HG02884 (cell line): ENCODE results near the gene ZNF536.

Experiments
- ATAC-seq: cut with Tn5 transposase; IDR thresholded peaks from one replicate; pipeline ENCODE4 v1.9.1; 2021; ENCODE audit warnings: mild to moderate bottlenecking, moderate library complexity; ENCODE audit not compliant: unreplicated experiment

ZNF536 gene

GRCh38 chr19:30518965-30519606, 146.9 kb downstream of the ZNF536 start:
- ATAC-seq, result no peak

- ATAC-seq, result no peak
Observed at GRCh38 chr19:30519607-30520205, 147.5 kb downstream of the ZNF536 start.

GRCh38 chr19:30520735-30521479, 148.7 kb downstream of the ZNF536 start:
- ATAC-seq, result no peak

GRCh38 chr19:30521937-30522336, 149.8 kb downstream of the ZNF536 start:
- no peak for ATAC-seq

- no peak for ATAC-seq
Observed at GRCh38 chr19:30522341-30522740, 150.2 kb downstream of the ZNF536 start.

- ATAC-seq, result no peak
Observed at GRCh38 chr19:30523791-30524190, 151.6 kb downstream of the ZNF536 start.

- no peak for ATAC-seq
Observed at GRCh38 chr19:30525383-30525782, 153.2 kb downstream of the ZNF536 start.

GRCh38 chr19:30528919-30529318, 156.7 kb downstream of the ZNF536 start:
- ATAC-seq, result no peak

- no peak for ATAC-seq
Observed at GRCh38 chr19:30529876-30530275, 157.7 kb downstream of the ZNF536 start.

GRCh38 chr19:30530751-30531150, 158.6 kb downstream of the ZNF536 start:
- no peak for ATAC-seq

- no peak for ATAC-seq
Observed at GRCh38 chr19:30535011-30535410, 162.8 kb downstream of the ZNF536 start.

GRCh38 chr19:30536975-30537374, 164.8 kb downstream of the ZNF536 start:
- no peak for ATAC-seq

- no peak for ATAC-seq
Observed at GRCh38 chr19:30539315-30539714, 167.1 kb downstream of the ZNF536 start.

- ATAC-seq, result no peak
Observed at GRCh38 chr19:30539981-30540380, 167.8 kb downstream of the ZNF536 start.

- ATAC-seq, result no peak
Observed at GRCh38 chr19:30540761-30541160, 168.6 kb downstream of the ZNF536 start.

GRCh38 chr19:30541575-30541974, 169.4 kb downstream of the ZNF536 start:
- no peak for ATAC-seq

- no peak for ATAC-seq
Observed at GRCh38 chr19:30543243-30543945, 171.2 kb downstream of the ZNF536 start.

- no peak for ATAC-seq
Observed at GRCh38 chr19:30545752-30546151, 173.6 kb downstream of the ZNF536 start.

GRCh38 chr19:30546332-30546731, 174.1 kb downstream of the ZNF536 start:
- no peak for ATAC-seq

- no peak for ATAC-seq
Observed at GRCh38 chr19:30547246-30547645, 175.1 kb downstream of the ZNF536 start.

GRCh38 chr19:30549151-30549550, 177.0 kb downstream of the ZNF536 start:
- no peak for ATAC-seq

- no peak for ATAC-seq
Observed at GRCh38 chr19:30551271-30551670, 179.1 kb downstream of the ZNF536 start.
